COLO829 (cell line): ENCODE results near the gene CD33.
"Not testable (repeated sequence)": the region's sequence is repeated elsewhere in the genome, so short reads cannot be mapped to it uniquely, and the experiment has no call there.

Experiments used
- DNase-seq: peaks from one replicate; pipeline ENCODE4 v3.0.0; 2012; ENCODE audit warnings: low spot score

Gene CD33

GRCh38 chr19:51224898-51225393, at the start of gene CD33:
Gene CD33, plus strand, starts transcription at chr19:51225080. Its CDS starts 39 bp downstream, at chr19:51225119.
- not testable (repeated sequence) for DNase-seq

GRCh38 chr19:51179256-51179655, 45.6 kb upstream of the CD33 start:
- DNase-seq = no peak

GRCh38 chr19:51181377-51181912, 43.4 kb upstream of the CD33 start:
- DNase-seq = no peak

GRCh38 chr19:51181913-51182419, 42.9 kb upstream of the CD33 start:
- no peak for DNase-seq

GRCh38 chr19:51183629-51184028, 41.3 kb upstream of the CD33 start:
- no peak for DNase-seq

GRCh38 chr19:51185069-51185867, 39.6 kb upstream of the CD33 start:
- no peak for DNase-seq

- DNase-seq = no peak
Measured at GRCh38 chr19:51185868-51186215, 39.0 kb upstream of the CD33 start.

- DNase-seq = no peak
Measured at GRCh38 chr19:51186323-51186722, 38.6 kb upstream of the CD33 start.

GRCh38 chr19:51187395-51188226, 37.3 kb upstream of the CD33 start:
- DNase-seq = no peak

GRCh38 chr19:51188227-51188559, 36.7 kb upstream of the CD33 start:
- DNase-seq = no peak

- no peak for DNase-seq
Measured at GRCh38 chr19:51192689-51193088, 32.2 kb upstream of the CD33 start.

- no peak for DNase-seq
Measured at GRCh38 chr19:51194527-51195315, 30.2 kb upstream of the CD33 start.

- no peak for DNase-seq
Measured at GRCh38 chr19:51195316-51195586, 29.6 kb upstream of the CD33 start.

GRCh38 chr19:51195616-51196015, 29.3 kb upstream of the CD33 start:
- no peak for DNase-seq

- no peak for DNase-seq
Measured at GRCh38 chr19:51196181-51196580, 28.7 kb upstream of the CD33 start.

GRCh38 chr19:51198641-51199040, 26.2 kb upstream of the CD33 start:
- no peak for DNase-seq

- no peak for DNase-seq
Measured at GRCh38 chr19:51200071-51200666, 24.7 kb upstream of the CD33 start.

GRCh38 chr19:51201712-51202111, 23.2 kb upstream of the CD33 start:
- DNase-seq = no peak

GRCh38 chr19:51203916-51204315, 21.0 kb upstream of the CD33 start:
- no peak for DNase-seq

GRCh38 chr19:51204321-51204720, 20.6 kb upstream of the CD33 start:
- no peak for DNase-seq

GRCh38 chr19:51207747-51208146, 17.1 kb upstream of the CD33 start:
- no peak for DNase-seq
